GM18511 (cell line): Measurements from ENCODE around the gene SLC24A3.

Source experiments
- ATAC-seq: cut with Tn5 transposase; IDR thresholded peaks from one replicate; pipeline ENCODE4 v1.9.1; 2021; ENCODE audit warnings: mild to moderate bottlenecking, moderate library complexity; ENCODE audit not compliant: unreplicated experiment

The SLC24A3 gene

GRCh38 chr20:19419396-19419795 is 207.0 kb downstream of the SLC24A3 start:
- ATAC-seq = no peak

- ATAC-seq = no peak
Observed at GRCh38 chr20:19423097-19423899, 210.9 kb downstream of the SLC24A3 start.

- ATAC-seq = no peak
Observed at GRCh38 chr20:19423900-19424620, 211.6 kb downstream of the SLC24A3 start.

- no peak for ATAC-seq
Observed at GRCh38 chr20:19426356-19426755, 213.9 kb downstream of the SLC24A3 start.

GRCh38 chr20:19427480-19427879 is 215.0 kb downstream of the SLC24A3 start:
- ATAC-seq = no peak

DNA sequence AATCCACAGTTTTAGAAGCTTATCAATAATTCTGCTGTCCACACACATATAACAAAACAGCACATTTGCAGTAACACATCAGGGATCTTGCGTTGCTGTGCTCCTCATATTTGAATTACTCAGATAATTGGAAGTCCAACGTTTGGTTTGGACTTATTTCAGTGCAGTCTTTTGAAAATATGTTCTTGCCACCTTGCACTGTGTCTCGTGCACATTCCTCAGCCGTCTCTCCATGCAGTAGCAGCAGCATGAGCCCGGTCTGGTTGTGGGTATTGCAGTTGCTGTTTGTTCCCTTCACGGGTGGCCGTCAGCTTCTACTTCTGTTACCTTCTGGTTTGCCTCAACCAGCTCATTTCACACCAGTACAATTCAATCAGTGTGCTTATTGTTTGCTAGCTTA is 215.5 kb downstream of the SLC24A3 start:
- ATAC-seq = no peak

GRCh38 chr20:19428324-19428723 is 215.9 kb downstream of the SLC24A3 start:
- no peak for ATAC-seq

DNA sequence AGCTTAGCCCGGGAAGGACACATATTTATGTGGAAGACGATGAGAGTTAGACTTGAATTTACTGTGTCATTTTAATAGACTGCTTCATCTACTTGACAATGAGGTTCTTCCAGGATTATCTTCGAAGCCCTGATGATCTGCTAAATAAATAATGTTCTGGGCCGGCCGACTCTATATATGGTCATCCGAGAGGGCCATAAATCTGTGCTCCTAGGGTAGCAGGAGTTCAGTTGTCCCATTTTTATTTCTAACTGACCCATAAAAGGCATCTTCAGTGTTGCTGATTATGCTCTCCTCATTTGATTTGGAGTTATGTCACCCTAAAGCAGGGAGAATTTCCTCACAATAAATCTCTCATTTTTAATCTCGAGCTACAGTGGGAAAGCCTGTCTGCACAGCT is 217.1 kb downstream of the SLC24A3 start:
- ATAC-seq = no peak

- no peak for ATAC-seq
Observed at GRCh38 chr20:19430641-19431315, 218.3 kb downstream of the SLC24A3 start.

GRCh38 chr20:19431316-19431700 is 218.9 kb downstream of the SLC24A3 start:
- ATAC-seq = no peak

- ATAC-seq = no peak
Observed at GRCh38 chr20:19431906-19432305, 219.5 kb downstream of the SLC24A3 start.

GRCh38 chr20:19433371-19434350 is 221.2 kb downstream of the SLC24A3 start:
- ATAC-seq = no peak

DNA sequence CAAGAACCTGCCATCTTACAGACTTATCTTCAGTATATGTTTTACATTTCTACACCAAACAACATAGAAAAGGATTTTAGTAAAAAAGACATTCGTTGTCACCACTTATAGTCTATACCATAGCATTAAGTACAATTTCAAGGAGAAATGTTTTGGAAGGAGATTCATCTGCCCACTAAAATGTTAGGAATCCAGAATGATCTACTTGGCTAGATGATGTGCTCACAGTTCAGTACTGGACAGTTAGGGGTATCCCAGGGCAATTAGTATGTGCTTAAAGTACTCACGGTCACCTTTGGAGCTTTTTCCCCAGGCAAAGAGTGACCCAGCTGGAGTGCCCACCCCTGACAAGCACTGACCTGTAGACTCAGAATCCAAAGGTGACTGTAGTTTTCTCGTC is 222.9 kb downstream of the SLC24A3 start:
- no peak for ATAC-seq

DNA sequence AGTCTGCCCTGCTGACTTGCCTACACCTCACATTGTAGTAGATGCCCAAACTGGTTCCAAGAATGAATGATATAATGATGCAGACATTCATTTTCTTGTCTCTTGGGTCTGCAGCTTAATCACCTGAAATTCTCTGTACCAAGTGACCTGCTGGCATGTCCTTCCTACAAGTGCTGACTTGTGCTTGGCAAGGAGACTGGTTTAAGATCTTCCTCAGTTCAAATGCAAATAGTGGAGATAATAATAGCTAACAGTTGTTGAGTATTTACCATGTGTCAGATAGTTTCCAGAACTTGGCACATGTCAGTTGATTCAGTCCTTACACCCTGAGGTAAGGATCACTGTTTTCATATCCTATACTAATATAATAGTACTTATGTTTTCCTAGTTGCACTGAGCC is 223.4 kb downstream of the SLC24A3 start:
- no peak for ATAC-seq

DNA sequence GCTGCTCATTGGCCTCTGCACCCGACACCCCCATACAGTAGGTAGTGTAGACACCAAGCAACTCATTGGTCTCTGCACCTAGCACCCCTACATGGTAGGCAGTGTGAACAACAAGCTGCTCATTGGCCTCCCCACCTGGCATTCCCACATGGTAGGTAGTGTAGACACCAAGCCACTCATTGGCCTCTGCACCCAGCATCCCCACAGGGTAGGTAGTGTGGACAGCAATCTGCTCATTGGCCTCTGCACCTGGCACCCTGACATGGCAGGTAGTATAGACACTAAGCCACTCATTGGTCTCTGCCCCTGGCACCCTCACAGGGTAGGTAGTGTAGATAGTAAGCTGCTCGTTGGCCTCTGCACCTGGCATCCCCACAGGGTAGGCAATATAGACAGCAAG is 226.0 kb downstream of the SLC24A3 start:
- ATAC-seq = no peak

- no peak for ATAC-seq
Observed at GRCh38 chr20:19440660-19441527, 228.5 kb downstream of the SLC24A3 start.

GRCh38 chr20:19446246-19446645 is 233.8 kb downstream of the SLC24A3 start:
- ATAC-seq = no peak

DNA sequence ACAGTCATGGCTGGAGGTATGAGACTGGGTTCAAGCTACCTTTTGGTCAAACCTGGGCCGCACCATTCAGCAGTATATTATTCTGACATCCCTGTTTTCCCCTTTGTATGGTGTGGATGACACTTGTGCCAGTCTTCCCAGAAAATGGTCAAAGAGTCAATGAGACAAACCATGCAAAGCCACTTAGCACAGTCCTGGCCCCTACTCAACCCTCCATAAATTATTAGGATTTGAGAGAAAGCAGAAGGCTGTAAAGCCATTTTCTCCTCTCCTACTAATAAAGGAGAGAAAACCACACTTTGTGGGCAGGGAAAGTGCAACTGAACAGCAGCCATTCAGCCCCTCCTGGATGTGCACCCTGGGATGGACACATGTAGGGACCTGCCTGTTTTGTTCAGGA is 236.2 kb downstream of the SLC24A3 start:
- ATAC-seq = no peak

DNA sequence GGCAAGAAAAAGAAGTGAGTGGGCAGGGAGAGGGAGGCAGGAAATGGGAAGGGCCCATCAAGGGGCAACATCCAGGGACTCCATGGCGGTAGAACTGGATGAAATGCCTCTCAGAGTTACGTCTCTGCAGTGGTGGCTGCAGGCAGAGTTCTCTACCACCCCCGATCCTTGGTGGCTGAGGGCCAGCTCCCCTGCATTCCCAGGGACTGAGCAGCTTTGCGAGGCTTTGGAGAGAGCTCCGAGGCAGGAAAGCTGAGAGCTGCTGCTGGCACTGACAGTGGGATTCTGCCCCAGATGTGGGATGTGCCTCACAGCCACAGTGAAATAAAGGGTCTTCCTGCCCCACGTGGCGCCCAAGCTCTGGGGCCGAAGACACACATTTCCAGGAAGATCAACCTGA is 236.6 kb downstream of the SLC24A3 start:
- ATAC-seq = no peak
